HG03025 (cell line): ENCODE data around the gene AICDA.
"Not testable (repeated sequence)": the region's sequence is repeated elsewhere in the genome, so short reads cannot be mapped to it uniquely, and the experiment has no call there.

Experiments
- ATAC-seq: cut with Tn5 transposase; IDR thresholded peaks from one replicate; pipeline ENCODE4 v1.9.1; 2021; ENCODE audit warnings: mild to moderate bottlenecking, moderate library complexity; ENCODE audit not compliant: unreplicated experiment, low FRiP score

AICDA gene

GRCh38 chr12:8615206-8615605 lies 2.5 kb upstream of the AICDA start:
- no peak for ATAC-seq

GRCh38 chr12:8613881-8614280 lies 1.2 kb upstream of the AICDA start:
- ATAC-seq: not testable (repeated sequence)

- ATAC-seq: no peak
Measured at GRCh38 chr12:8609061-8609570, 3.5 kb downstream of the AICDA start.

GRCh38 chr12:8606890-8607289 lies 5.8 kb downstream of the AICDA start:
- no peak for ATAC-seq

- no peak for ATAC-seq
Measured at GRCh38 chr12:8605057-8605456, 7.6 kb downstream of the AICDA start.

- ATAC-seq: no peak
Measured at GRCh38 chr12:8603856-8604255, 8.8 kb downstream of the AICDA start.

- ATAC-seq: no peak
Measured at GRCh38 chr12:8603286-8603685, 9.4 kb downstream of the AICDA start.

GRCh38 chr12:8596561-8596960 lies 16.1 kb downstream of the AICDA start:
- ATAC-seq: no peak

- no peak for ATAC-seq
Measured at GRCh38 chr12:8594072-8594471, 18.6 kb downstream of the AICDA start.

GRCh38 chr12:8593246-8593645 lies 19.4 kb downstream of the AICDA start:
- ATAC-seq: no peak

GRCh38 chr12:8590842-8591545 lies 21.7 kb downstream of the AICDA start:
- no peak for ATAC-seq

GRCh38 chr12:8589679-8590078 lies 23.0 kb downstream of the AICDA start:
- ATAC-seq: no peak

- ATAC-seq: not testable (repeated sequence)
Measured at GRCh38 chr12:8584478-8584877, 28.2 kb downstream of the AICDA start.

- no peak for ATAC-seq
Measured at GRCh38 chr12:8584004-8584403, 28.7 kb downstream of the AICDA start.

- no peak for ATAC-seq
Measured at GRCh38 chr12:8581098-8581784, 31.4 kb downstream of the AICDA start.

- no peak for ATAC-seq
Measured at GRCh38 chr12:8577879-8578278, 34.8 kb downstream of the AICDA start.

GRCh38 chr12:8572507-8572906 lies 40.2 kb downstream of the AICDA start:
- ATAC-seq: no peak

GRCh38 chr12:8566525-8566924 lies 46.1 kb downstream of the AICDA start:
- ATAC-seq: no peak

- not testable (repeated sequence) for ATAC-seq
Measured at GRCh38 chr12:8566052-8566451, 46.6 kb downstream of the AICDA start.

GRCh38 chr12:8564656-8565055 lies 48.0 kb downstream of the AICDA start:
- ATAC-seq: no peak

GRCh38 chr12:8563356-8563755 lies 49.3 kb downstream of the AICDA start:
- ATAC-seq: no peak

GRCh38 chr12:8562310-8562709 lies 50.3 kb downstream of the AICDA start:
- ATAC-seq: no peak
